HG03432 (cell line): Measurements from ENCODE around the gene GALNT18.
A peak's percentile ranks its signal among the peaks of the same experiment; 100 is the strongest.

Experiments used
- ATAC-seq: cut with Tn5 transposase; IDR thresholded peaks from one replicate; pipeline ENCODE4 v1.9.1; 2021; ENCODE audit warnings: mild to moderate bottlenecking, moderate library complexity; ENCODE audit not compliant: unreplicated experiment

GALNT18 gene

GRCh38 chr11:11290354-11290753 is 331.5 kb downstream of the GALNT18 start:
- no peak for ATAC-seq

DNA sequence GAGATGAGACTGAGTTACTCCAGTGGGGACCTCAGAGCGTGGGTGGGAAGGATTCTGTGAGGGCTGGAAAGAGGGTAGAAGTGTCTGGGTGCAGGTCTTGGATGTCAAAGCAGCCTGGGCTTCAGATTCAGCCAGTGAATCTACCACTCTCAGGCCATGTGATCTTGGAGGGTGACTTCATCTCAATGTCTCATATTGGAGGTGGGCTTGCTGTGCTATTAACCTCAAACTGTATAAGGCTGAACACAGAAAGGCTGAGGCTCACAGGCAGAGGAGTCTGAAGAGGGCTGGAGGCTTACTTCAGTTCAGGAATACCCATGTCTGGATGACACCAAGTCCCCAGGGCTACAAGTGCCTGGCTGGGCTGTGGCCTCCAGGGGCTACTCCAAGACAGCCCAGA is 332.1 kb downstream of the GALNT18 start:
- no peak for ATAC-seq

DNA sequence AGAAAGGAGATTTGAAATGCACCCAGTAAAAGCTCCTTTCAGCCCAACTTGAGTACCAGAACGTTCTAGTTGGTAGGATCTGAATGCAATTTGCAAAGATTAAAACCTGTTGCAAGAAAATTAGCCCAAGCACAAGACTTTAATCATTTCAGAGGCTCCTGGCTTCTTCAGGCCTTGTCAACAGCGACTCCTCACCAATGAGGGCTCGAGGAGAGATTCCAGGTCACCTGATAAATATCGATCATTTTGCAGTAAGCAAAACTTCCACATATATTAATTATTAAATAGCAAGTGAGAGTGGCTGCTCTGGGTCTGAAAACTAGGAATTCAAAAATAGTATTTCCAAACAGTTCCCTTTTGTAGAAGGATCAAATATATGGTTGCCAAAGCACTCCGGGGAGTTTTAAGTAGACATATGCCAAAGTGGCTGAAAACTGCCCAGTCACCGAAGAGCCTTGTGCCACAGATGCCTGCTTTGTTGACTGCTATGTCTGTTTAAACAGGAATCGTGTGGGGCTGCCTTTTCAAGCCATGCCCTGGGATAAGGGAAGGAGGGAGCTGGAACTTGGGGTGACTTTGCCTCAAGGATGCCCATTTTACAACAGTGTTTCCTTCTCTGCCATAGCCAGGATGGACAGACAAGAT is 332.7 kb downstream of the GALNT18 start:
- ATAC-seq, result no peak

- no peak for ATAC-seq
Observed at GRCh38 chr11:11284481-11284880, 337.3 kb downstream of the GALNT18 start.

- ATAC-seq, result no peak
Observed at GRCh38 chr11:11281626-11282025, 340.2 kb downstream of the GALNT18 start.

- ATAC-seq, result no peak
Observed at GRCh38 chr11:11280826-11281225, 341.0 kb downstream of the GALNT18 start.

- no peak for ATAC-seq
Observed at GRCh38 chr11:11279956-11280689, 341.7 kb downstream of the GALNT18 start.

- ATAC-seq, result no peak
Observed at GRCh38 chr11:11272254-11272653, 349.6 kb downstream of the GALNT18 start.

DNA sequence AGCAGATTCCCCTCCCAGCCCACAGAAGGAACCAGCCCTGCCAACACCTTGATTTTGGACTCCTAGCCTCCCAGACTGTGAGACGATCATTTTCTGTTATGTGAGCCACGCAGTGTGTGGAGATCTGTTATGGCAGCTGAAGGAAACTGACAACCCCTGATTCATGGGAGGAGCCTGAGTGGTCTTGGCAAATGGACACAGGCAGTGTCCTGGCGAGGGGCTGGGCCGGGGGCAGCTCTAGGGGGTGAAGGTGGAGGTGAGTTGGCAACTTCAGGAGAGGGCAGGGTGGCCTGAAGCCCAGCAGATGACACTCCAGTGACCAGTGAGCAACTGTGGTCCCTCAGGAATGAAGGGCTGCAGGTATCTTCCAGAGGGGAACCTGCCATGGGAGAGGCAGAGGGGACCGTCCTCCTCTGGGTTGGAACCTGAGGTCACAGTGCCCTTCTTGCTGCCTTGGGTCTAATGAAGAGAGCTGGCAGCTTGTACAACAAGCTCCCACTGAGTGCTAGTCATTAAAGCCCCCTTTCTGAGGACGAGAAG is 351.5 kb downstream of the GALNT18 start:
- no peak for ATAC-seq

- ATAC-seq, result no peak
Observed at GRCh38 chr11:11268706-11269105, 353.1 kb downstream of the GALNT18 start.

DNA sequence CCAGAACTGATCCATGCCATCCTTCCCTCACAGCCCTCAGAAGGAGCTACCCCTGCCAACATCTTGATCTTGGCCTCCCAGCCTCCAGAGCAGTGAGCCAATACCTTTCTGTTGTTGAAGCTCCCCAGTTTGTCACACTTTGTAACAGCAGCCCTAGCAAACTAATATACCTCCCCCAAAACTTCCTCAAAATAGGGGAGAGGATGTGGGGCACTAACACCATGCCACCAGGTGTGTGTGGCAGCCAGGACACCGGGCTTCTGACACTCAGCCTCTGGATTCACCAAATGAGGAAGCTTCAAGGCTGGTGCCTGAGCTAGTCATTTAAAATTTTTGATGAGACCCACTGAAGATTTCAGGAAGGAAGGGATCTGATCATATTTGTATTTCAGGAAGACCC is 353.7 kb downstream of the GALNT18 start:
- ATAC-seq, result no peak

GRCh38 chr11:11267312-11267711 is 354.5 kb downstream of the GALNT18 start:
- ATAC-seq, result no peak

DNA sequence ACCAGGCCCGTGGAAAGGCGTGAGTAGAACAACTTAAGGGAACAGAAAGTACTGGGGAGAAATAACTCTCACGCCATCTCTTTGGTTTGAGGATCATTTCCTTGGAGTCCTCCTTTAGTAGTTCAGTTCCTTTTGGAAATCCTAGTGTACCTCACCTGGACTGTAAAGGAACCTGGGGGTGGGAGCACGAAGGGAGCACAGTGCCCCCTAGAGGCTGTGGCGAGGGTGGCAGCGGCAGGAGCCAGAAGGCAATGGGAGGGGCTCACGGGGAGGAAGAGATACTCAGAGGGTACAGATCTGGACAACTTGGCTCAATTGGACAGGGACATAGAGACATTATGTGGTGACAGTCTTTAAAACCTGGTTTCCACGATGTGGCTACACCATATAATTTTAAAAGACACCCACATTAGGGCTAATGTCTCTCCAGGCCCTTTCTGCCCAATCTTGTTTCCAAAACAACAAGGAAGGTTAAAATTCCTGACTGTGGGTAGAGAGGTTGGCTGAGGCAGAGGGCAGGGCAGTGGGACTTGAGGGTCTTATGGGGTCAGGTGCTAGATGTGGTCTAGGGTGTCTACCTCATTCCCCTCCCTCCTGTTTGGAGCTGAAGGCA is 355.7 kb downstream of the GALNT18 start:
- ATAC-seq, result peak; percentile 64

- ATAC-seq, result no peak
Observed at GRCh38 chr11:11265320-11265719, 356.5 kb downstream of the GALNT18 start.

- ATAC-seq, result no peak
Observed at GRCh38 chr11:11263238-11264005, 358.4 kb downstream of the GALNT18 start.

DNA sequence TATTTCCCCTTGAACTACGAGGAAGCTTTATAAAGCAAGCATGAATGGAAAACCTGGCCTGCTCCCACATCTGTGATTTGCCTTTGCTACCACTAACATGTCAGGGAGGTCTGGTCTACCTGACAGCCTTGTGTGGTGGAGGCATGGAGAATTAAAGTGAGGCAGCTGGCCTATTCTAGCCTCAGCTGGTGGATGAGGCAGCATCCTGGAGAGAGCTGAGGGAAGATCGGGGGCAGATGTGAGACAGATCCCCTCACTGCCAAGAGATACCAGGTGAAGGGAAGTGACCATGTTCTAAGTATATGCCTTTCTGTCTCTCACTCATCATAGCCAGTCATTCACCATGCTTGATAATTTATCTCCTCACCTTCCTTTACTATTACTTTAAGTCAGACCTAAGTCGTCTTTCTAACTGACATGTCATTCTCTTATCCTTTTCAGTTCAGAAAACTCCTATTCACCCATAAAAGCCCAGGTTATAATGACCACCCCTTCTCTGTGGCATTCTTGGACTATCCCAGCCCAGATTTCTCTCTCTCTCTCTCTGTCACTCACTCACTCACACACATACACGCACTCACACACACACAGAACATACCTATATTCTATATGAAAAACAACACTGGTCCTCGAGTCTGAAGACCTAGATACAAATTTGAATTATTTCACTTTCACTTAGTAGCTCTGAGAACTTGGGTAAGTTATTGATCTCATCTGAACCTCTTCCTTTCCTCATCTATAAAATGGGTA is 359.5 kb downstream of the GALNT18 start:
- ATAC-seq, result no peak

- peak; percentile 63 for ATAC-seq
Observed at GRCh38 chr11:11261629-11262028, 360.2 kb downstream of the GALNT18 start.

DNA sequence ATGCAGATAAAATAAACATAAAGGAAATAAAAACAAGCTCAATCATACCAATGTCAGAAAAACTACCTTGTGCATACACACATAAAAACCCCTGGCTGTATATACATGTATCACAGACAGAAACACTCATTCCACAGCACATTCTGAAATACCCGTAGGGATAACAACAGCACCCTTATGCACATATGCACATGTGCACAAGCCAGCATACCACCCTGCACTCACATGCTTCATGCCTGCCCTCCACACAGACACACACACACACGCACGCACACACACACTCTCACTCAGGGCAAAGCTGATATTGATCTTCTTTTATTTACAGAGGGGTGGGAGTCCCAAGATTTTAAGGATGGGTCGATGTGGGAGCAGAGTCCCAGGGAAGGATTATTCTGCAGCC is 360.9 kb downstream of the GALNT18 start:
- ATAC-seq, result no peak

DNA sequence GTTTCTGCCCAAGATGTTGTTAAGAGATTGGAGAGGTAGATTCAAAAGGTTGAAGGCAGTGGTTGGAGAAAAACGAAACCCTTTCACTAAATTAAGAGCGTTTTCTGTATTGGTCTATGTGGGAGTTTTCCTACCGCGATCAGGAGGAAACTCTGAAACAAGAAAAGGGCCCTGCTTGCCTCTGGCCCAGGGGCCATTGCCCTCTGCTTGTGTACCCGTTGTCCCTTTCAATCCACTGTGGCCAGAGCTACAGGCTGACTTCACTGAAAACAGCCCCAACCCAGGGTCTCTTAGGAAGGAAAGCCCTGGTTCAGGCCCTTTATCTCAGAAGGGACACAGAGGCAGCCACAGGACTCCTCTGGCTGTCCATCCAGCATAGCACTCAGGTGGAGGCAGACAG is 367.8 kb downstream of the GALNT18 start:
- no peak for ATAC-seq

GRCh38 chr11:11253497-11253896 is 368.3 kb downstream of the GALNT18 start:
- ATAC-seq, result no peak
